CD4-positive, alpha-beta T cell (primary cell): ENCODE measurements around the gene SFTPB. TPM values are rescaled to one million over a fixed set of nuclear protein-coding genes. Genes with fewer than 3 reads are reported as not detected.
A peak's percentile ranks its signal among the peaks of the same experiment; 100 is the strongest.

Source experiments
- ATAC-seq: fragments of 200-7000 bp; cut with Tn5 transposase; one replicate; pipeline ENCODE4 v1.10.0; 2022; ENCODE audit warnings: mild to moderate bottlenecking; ENCODE audit not compliant: poor library complexity
- CTCF ChIA-PET: fragments of 350-600 bp; sonication (Branson Sonifier 250); formaldehyde crosslinking; loops from one replicate; lab custom pipeline; 2021; ENCODE audit warnings: antibody characterized with exemption, inconsistent platforms; lab: Charles Lee
- POLR2A ChIA-PET: fragments of 350-600 bp; sonication (Branson Sonifier 250); formaldehyde crosslinking; loops from one replicate; lab custom pipeline; 2021; ENCODE audit warnings: antibody characterized with exemption, inconsistent platforms; lab: Charles Lee
- DNase-seq, 14 experiments: peaks; one replicate each; pipeline ENCODE4 v3.0.0-alpha.2; 2013 to 2020; ENCODE audit warnings: mixed read lengths in 2 of 14
- H3K27ac ChIP-seq, 2 donors: one replicate each; pipeline versions ENCODE4 v1.5.1 to v1.7.0; 2013; ENCODE audit warnings: low read length in 2 of 2, low read depth in 1 of 2, mild to moderate bottlenecking in 1 of 2
- H3K27me3 ChIP-seq, 2 experiments: 1 replicate in 1 of 2; 2 replicates in 1 of 2; pipeline versions ENCODE4 v1.6.1 to v1.7.0; 2013; ENCODE audit warnings: low read length in 2 of 2, control low read depth in 1 of 2, mild to moderate bottlenecking in 1 of 2, moderate library complexity in 1 of 2; ENCODE audit not compliant: insufficient read depth in 2 of 2, control insufficient read depth in 1 of 2
- H3K36me3 ChIP-seq: one replicate; pipeline ENCODE4 v1.6.1; 2013; ENCODE audit warnings: low read length, control low read depth; ENCODE audit not compliant: insufficient read depth
- H3K4me1 ChIP-seq: one replicate; pipeline ENCODE4 v1.6.1; 2013; ENCODE audit warnings: low read length, control low read depth; ENCODE audit not compliant: insufficient read depth
- H3K4me3 ChIP-seq: one replicate; pipeline ENCODE4 v1.5.1; 2013; ENCODE audit warnings: mild to moderate bottlenecking, low read length, moderate library complexity
- H3K9me3 ChIP-seq, 2 experiments: 1 replicate in 1 of 2; 2 replicates in 1 of 2; pipeline versions ENCODE4 v1.6.1 to v1.7.0; 2013; ENCODE audit warnings: low read length in 2 of 2, mild to moderate bottlenecking in 2 of 2, control low read depth in 1 of 2, moderate library complexity in 1 of 2; ENCODE audit not compliant: control insufficient read depth in 1 of 2, insufficient read depth in 1 of 2
- H3K27ac Mint-ChIP-seq: one replicate; pipeline ENCODE4 v1.8.0; 2020; ENCODE audit warnings: mixed read lengths
- H3K27me3 Mint-ChIP-seq: one replicate; pipeline ENCODE4 v1.8.0; 2021; ENCODE audit warnings: mixed read lengths
- H3K36me3 Mint-ChIP-seq: one replicate; pipeline ENCODE4 v1.8.0; 2021; ENCODE audit warnings: low read depth, mixed read lengths
- H3K4me1 Mint-ChIP-seq: one replicate; pipeline ENCODE4 v1.8.0; 2021; ENCODE audit warnings: low read depth, mixed read lengths
- H3K4me3 Mint-ChIP-seq: one replicate; pipeline ENCODE4 v1.8.0; 2020; ENCODE audit warnings: mild to moderate bottlenecking, mixed read lengths
- H3K9me3 Mint-ChIP-seq: one replicate; pipeline ENCODE4 v1.8.0; 2020; ENCODE audit warnings: mixed read lengths
- CTCF ChIP-seq: fragments of 200-600 bp; IDR thresholded peaks from one replicate; pipeline ENCODE4 v1.8.0; 2022; ENCODE audit warnings: antibody characterized with exemption, mild to moderate bottlenecking
- intact Hi-C, 2 experiments: fragments of 100-400 bp; cut with DNase I in 1 of 2; cut with micrococcal nuclease in 1 of 2; formaldehyde crosslinking; loops; one replicate each; pipeline versions ENCODE4 v1.15.1 to v1.9.0; 2023 to 2025; cut with DNase I, micrococcal nuclease
- polyA plus RNA-seq, 2 donors: library from polyadenylated mRNA; unstranded; fragments of 120-200 nt; gene quantifications; one replicate each; pipeline ENCODE4 v1.2.1, GENCODE V29; 2013
- total RNA-seq, 174 experiments: library from RNA in 2 of 174; stranded (reverse) in 2 of 174; gene quantifications; one replicate each; pipeline ENCODE4 v1.2.3 and lab custom pipeline; 2021 to 2026

The SFTPB gene
- not detected for total RNA-seq
- not detected for polyA plus RNA-seq (2013, experiment 1 of 2)
- 0.11 TPM for polyA plus RNA-seq (2013, experiment 2 of 2)
- 0 to 0.12 (median 0) reads per million in 172 experiments for total RNA-seq (lab: John Stamatoyannopoulos, UW)

DNA sequence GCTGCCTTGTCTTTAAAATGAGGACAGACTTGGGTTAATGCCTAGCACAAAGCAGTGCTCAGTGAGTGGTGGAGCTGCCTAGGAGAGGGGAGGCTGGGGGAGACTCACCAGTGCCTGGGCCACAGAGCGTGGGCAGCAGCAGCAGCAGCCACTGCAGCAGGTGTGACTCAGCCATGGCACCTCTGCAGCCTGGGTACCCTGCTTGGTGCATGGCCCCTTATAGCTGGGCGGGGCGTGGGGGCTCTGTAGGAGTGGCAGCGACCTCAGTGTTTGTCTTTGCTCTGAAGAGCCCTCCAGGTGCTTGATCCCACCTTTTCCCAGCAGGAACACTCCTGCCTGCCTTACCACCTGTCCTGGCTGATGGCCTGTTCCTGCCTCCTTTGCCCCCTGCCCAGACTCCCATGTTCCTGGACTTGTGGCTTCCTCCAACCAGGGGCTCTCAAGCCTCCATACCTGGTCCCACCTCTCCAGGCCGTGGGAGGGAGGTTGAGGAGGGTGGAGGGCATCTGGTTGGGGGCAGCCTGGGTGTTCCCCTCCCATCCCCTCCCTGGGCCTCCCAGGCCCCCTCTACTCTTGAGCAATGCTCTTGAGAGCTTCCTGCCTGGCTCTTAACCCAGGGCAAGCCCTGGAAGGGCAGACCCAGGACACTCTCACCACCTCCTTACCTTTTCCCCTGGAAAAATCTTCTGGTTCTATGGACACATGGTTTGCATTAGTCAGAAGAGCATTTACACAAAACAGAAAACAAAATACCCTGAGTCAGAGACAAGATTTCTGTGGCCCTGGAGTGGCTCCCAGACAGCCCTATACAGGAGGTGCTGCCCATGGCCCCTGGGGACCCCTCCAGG is at the start of gene SFTPB:
TSS of gene SFTPB (minus strand) at position 191 of the 848 bp plus-strand sequence. CDS start at position 175, 16 bp downstream.
- intact Hi-C loops: no loop called here
- Mint-ChIP-seq H3K27me3 (no peaks in the 10 kb centered on the region), H3K36me3 (no peaks in the 10 kb centered on the region), H3K9me3 (no peaks in the 10 kb centered on the region), H3K27ac (no peak within 1 kb of the TSS), H3K4me3 (no peak within 1 kb of the TSS), H3K4me1 (no peaks in the 10 kb centered on the region)
- POLR2A ChIA-PET: no interaction called here
- no peak within 1 kb of the TSS for H3K4me3 ChIP-seq
- no peaks in the 10 kb centered on the region for H3K4me1 ChIP-seq
- TF ChIP-seq CTCF: no peak
- no peak within 1 kb of the TSS for H3K27ac ChIP-seq
- no peaks in the 10 kb centered on the region for H3K27me3 ChIP-seq
- no peaks in the 10 kb centered on the region for H3K36me3 ChIP-seq
- CTCF ChIA-PET: no interaction called here
- ATAC-seq (no peak), DNase-seq (peak in 1 of 14 experiments; percentile 15)
- no peaks in the 10 kb centered on the region for H3K9me3 ChIP-seq

DNA sequence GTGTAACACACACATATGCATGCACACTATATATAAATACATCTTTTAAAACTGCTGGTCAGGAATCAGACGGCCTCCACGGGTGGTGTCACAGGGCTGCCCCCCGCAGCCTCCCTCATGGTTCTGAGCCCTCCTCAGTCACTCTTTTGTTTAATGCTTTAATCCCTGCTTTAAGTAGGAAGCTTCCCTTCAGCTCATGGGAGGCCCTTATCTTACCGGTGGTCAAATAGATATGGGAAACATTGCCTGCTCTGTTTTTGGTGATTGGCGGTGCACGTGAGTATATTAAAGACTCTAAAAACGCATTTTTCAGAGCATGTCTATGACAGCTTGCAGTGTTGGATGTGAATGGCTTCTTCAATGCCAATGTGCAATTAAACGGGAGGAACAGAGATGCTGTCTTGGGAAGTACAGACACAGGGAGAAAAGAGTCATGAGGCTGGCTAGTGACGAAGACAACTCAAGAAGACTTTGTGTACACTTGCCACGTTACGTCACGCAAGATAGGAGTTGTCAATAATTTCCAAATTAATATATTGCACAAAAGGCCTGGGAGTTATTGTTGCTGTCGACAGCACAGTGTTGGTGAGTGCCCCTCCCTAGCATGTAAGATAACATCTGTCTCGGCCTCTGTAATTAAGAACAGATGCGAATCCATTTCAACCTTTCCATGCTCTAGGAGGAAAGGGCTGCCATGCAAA is 49.5 kb upstream of the SFTPB start:
- peaks cover 4% of the 10 kb centered on the region for H3K4me1 ChIP-seq
- no peaks in the 10 kb centered on the region for H3K36me3 Mint-ChIP-seq
- no peak overlapping the region for H3K4me3 Mint-ChIP-seq
- H3K4me1 Mint-ChIP-seq: no peaks in the 10 kb centered on the region
- no peaks in the 10 kb centered on the region for H3K27me3 Mint-ChIP-seq
- ChIA-PET CTCF (interaction anchor here (0.9 kb wide), 1 partner anchor 10 kb away, joined by 4 read pairs; no protein-coding TSS in a partner anchor), POLR2A (no interaction called here)
- no peaks in the 10 kb centered on the region for H3K9me3 Mint-ChIP-seq
- TF ChIP-seq CTCF: no peak
- no peaks in the 10 kb centered on the region for H3K36me3 ChIP-seq
- ATAC-seq (no peak), DNase-seq (peak in 1 of 14 experiments; percentile 2)
- intact Hi-C loops: no loop called here
- H3K4me3 ChIP-seq: no peak overlapping the region
- H3K27me3 ChIP-seq: no peaks in the 10 kb centered on the region
- H3K27ac Mint-ChIP-seq: no peak overlapping the region
- no peak overlapping the region for H3K27ac ChIP-seq
- H3K9me3 ChIP-seq: no peaks in the 10 kb centered on the region

DNA sequence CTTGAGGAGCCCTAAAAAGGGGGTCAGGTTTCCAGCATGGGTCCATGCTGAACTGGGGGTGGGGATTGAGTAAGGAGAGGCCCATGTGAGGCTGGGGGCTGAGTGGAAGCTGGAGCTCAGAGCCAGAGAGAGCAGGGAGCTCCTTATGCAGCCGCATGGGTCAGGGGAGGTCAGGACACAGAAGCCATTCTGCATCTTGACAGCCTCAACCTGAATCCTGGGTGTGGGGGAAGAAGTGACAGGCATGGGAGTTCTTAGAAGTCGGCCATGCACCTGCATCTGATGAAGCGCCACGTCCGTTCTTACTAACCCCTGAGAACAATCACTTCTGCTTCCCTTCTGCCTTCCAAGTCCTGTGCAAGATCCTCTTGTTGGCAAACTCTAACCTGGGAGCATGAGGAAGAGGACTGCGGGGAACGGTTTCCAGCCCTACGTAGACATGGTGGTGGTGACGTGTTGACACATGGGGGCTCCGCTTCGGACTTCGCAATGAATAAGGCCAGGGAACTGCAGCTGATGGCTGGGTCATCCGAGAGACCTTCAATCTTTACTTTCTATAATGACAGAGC is 48.4 kb upstream of the SFTPB start:
- TF ChIP-seq CTCF: no peak
- H3K9me3 ChIP-seq: no peaks in the 10 kb centered on the region
- H3K4me1 Mint-ChIP-seq: no peaks in the 10 kb centered on the region
- ATAC-seq (no peak), DNase-seq (peak in 1 of 14 experiments; percentile 28)
- peaks cover 4% of the 10 kb centered on the region for H3K4me1 ChIP-seq
- H3K4me3 Mint-ChIP-seq: no peak overlapping the region
- H3K27me3 ChIP-seq: no peaks in the 10 kb centered on the region
- ChIA-PET POLR2A (no interaction called here), CTCF (no interaction called here)
- intact Hi-C loops: no loop called here
- H3K27me3 Mint-ChIP-seq: no peaks in the 10 kb centered on the region
- no peaks in the 10 kb centered on the region for H3K36me3 ChIP-seq
- no peaks in the 10 kb centered on the region for H3K9me3 Mint-ChIP-seq
- H3K4me3 ChIP-seq: no peak overlapping the region
- no peaks in the 10 kb centered on the region for H3K36me3 Mint-ChIP-seq
- no peak overlapping the region for H3K27ac Mint-ChIP-seq
- H3K27ac ChIP-seq: no peak overlapping the region
